Liver (tissue), 9 donors: ENCODE results near the gene XPNPEP1. TPM values are rescaled to one million over a fixed set of nuclear protein-coding genes. Genes with fewer than 3 reads are reported as not detected.

ENCODE experiments used
- DNase-seq: peaks from one replicate; pipeline ENCODE4 v3.0.0-alpha.2; 2017; ENCODE audit warnings: low spot score
- H3K27ac ChIP-seq, 2 donors: one replicate each; pipeline ENCODE4 v1.7.0; 2013; ENCODE audit warnings: inconsistent platforms in 2 of 2, low read length in 2 of 2, control low read depth in 1 of 2, low read depth in 1 of 2, mild to moderate bottlenecking in 1 of 2
- H3K27me3 ChIP-seq, 4 donors: one replicate each; pipeline versions ENCODE4 v1.6.1 to v1.7.0; 2013; ENCODE audit warnings: low read length in 3 of 4, inconsistent platforms in 1 of 4, mild to moderate bottlenecking in 1 of 4, moderate library complexity in 1 of 4; ENCODE audit not compliant: control insufficient read depth in 4 of 4, insufficient read depth in 4 of 4
- H3K36me3 ChIP-seq, 4 donors: one replicate each; pipeline versions ENCODE4 v1.6.1 to v1.7.0; 2013; ENCODE audit warnings: low read length in 3 of 4, mild to moderate bottlenecking in 3 of 4, low read depth in 1 of 4, moderate library complexity in 1 of 4; ENCODE audit not compliant: control insufficient read depth in 4 of 4, insufficient read depth in 3 of 4
- H3K4me1 ChIP-seq, 4 donors: one replicate each; pipeline versions ENCODE4 v1.6.1 to v1.7.0; 2013; ENCODE audit warnings: low read length in 3 of 4, mild to moderate bottlenecking in 3 of 4, moderate library complexity in 1 of 4; ENCODE audit not compliant: control insufficient read depth in 4 of 4, insufficient read depth in 4 of 4
- H3K4me3 ChIP-seq, 3 donors: one replicate each; pipeline versions ENCODE4 v1.6.1 to v1.7.0; 2013; ENCODE audit warnings: low read length in 3 of 3, control low read depth in 1 of 3, low read depth in 1 of 3, mild to moderate bottlenecking in 1 of 3
- H3K9ac ChIP-seq, 2 donors: one replicate each; pipeline ENCODE4 v1.7.0; 2013; ENCODE audit warnings: low read length in 2 of 2, mild to moderate bottlenecking in 2 of 2, moderate library complexity in 2 of 2, control low read depth in 1 of 2, low read depth in 1 of 2
- H3K9me3 ChIP-seq, 4 donors: one replicate each; pipeline versions ENCODE4 v1.6.1 to v1.7.0; 2013; ENCODE audit warnings: low read length in 3 of 4; ENCODE audit not compliant: control insufficient read depth in 4 of 4
- EGR1 ChIP-seq, 2 donors: IDR thresholded peaks; 2 replicates each; pipeline ENCODE4 v1.6.1; 2016 to 2018; ENCODE audit warnings: antibody characterized with exemption in 2 of 2, low read depth in 2 of 2
- FOXA1 ChIP-seq: IDR thresholded peaks from 2 replicates; pipeline ENCODE4 v1.6.1; 2016; ENCODE audit warnings: antibody characterized with exemption
- FOXA2 ChIP-seq: IDR thresholded peaks from 2 replicates; pipeline ENCODE4 v1.6.1; 2016; ENCODE audit warnings: antibody characterized with exemption
- GABPA ChIP-seq, 2 donors: IDR thresholded peaks in 1 of 2; conservative IDR thresholded peaks in 1 of 2; 2 replicates each; pipeline ENCODE4 v1.6.1; 2016; ENCODE audit warnings: antibody characterized with exemption in 2 of 2, mild to moderate bottlenecking in 1 of 2, moderate library complexity in 1 of 2
- HNF4A ChIP-seq, 2 donors: conservative IDR thresholded peaks; 2 replicates each; pipeline ENCODE4 v1.6.1; 2016; ENCODE audit warnings: antibody characterized with exemption in 2 of 2, mild to moderate bottlenecking in 2 of 2
- HNF4G ChIP-seq: IDR thresholded peaks from 2 replicates; pipeline ENCODE4 v1.6.1; 2016; ENCODE audit warnings: antibody characterized with exemption
- JUND ChIP-seq, 2 donors: IDR thresholded peaks; 2 replicates each; pipeline ENCODE4 v1.6.1; 2016; ENCODE audit warnings: antibody characterized with exemption in 2 of 2
- MAX ChIP-seq: IDR thresholded peaks from 2 replicates; pipeline ENCODE4 v1.6.1; 2016; ENCODE audit warnings: antibody characterized with exemption
- NR2F2 ChIP-seq: IDR thresholded peaks from 2 replicates; pipeline ENCODE4 v1.6.1; 2016; ENCODE audit warnings: antibody characterized with exemption
- RAD21 ChIP-seq, 2 donors: IDR thresholded peaks; 2 replicates each; pipeline ENCODE4 v1.6.1; 2016; ENCODE audit warnings: antibody characterized with exemption in 2 of 2, mild to moderate bottlenecking in 2 of 2
- REST ChIP-seq: IDR thresholded peaks from 2 replicates; pipeline ENCODE4 v1.6.1; 2016; ENCODE audit warnings: antibody characterized with exemption, mild to moderate bottlenecking
- RXRA ChIP-seq, 2 donors: IDR thresholded peaks; 2 replicates each; pipeline ENCODE4 v1.6.1; 2017 to 2018; ENCODE audit warnings: antibody characterized with exemption in 2 of 2, mild to moderate bottlenecking in 1 of 2
- SP1 ChIP-seq: IDR thresholded peaks from 2 replicates; pipeline ENCODE4 v1.6.1; 2018; ENCODE audit warnings: antibody characterized with exemption, mild to moderate bottlenecking
- TAF1 ChIP-seq: conservative IDR thresholded peaks from 2 replicates; pipeline ENCODE4 v1.6.1; 2016; ENCODE audit warnings: antibody characterized with exemption, mild to moderate bottlenecking
- YY1 ChIP-seq: IDR thresholded peaks from 2 replicates; pipeline ENCODE4 v1.6.1; 2016; ENCODE audit warnings: antibody characterized with exemption, mild to moderate bottlenecking
- WGBS: extraction: QIAGEN DNeasy Blood & Tissue Kit; methylation state at CpG from one replicate; pipeline ENCODE4 v1.1.7; 2013; 5-methylcytosine and 5-hydroxymethylcytosine counted together
- polyA plus RNA-seq, 2 donors: library from polyadenylated mRNA; stranded (reverse) in 1 of 2; unstranded in 1 of 2; fragments of 200-250 nt in 1 of 2; fragments of >200 nt in 1 of 2; fragmentation: Nextera tagmentation in 1 of 2; extraction: Ambion mirVana in 1 of 2; gene quantifications; one replicate each; pipeline versions ENCODE4 v1.2.1 to v1.2.3, GENCODE V29; 2013 to 2015
- total RNA-seq, 2 donors: library from RNA; depleted of rRNA; stranded (reverse); fragments of >200 nt; gene quantifications; one replicate each; pipeline ENCODE4 v1.2.3, GENCODE V29; 2014
- TF ChIP-seq, protein P1 (sequence below): fragments of 150-350 bp; IDR thresholded peaks from 2 replicates; pipeline ENCODE4 v1.5.1; 2017; ENCODE audit warnings: improper control_type of control experiment, low read depth, low read length; ENCODE audit not compliant: missing input control
- TF ChIP-seq, protein P2 (sequence below): IDR thresholded peaks from 2 replicates; pipeline ENCODE4 v1.6.1; 2016; ENCODE audit warnings: antibody characterized with exemption
- TF ChIP-seq, protein P3 (sequence below): IDR thresholded peaks from 2 replicates; pipeline ENCODE4 v1.6.1; 2016; ENCODE audit warnings: antibody characterized with exemption
- donor health status: healthy.
- donor health status: healthy.
- donor health status: healthy.
- donor health status: healthy.
- donor health status: healthy.

XPNPEP1 gene
- total and polyA plus RNA-seq, 4 donors, result 9.1 to 38.1 (median 27.3) TPM

GRCh38 chr10:109846832-109847231 lies 76.5 kb downstream of the XPNPEP1 start:
- no peaks in the 10 kb centered on the region for H3K36me3 ChIP-seq
- no peak overlapping the region for H3K4me3 ChIP-seq
- no peak overlapping the region for H3K27ac ChIP-seq
- WGBS, result 38% methylated on average over 3 of the region's 3 CpGs
- no peak for DNase-seq
- no peaks in the 10 kb centered on the region for H3K9me3 ChIP-seq
- no peak overlapping the region for H3K9ac ChIP-seq
- peaks cover 0 to 3% (median 0%) of the 10 kb centered on the region in 4 donors for H3K27me3 ChIP-seq
- TF ChIP-seq, protein P1, sequence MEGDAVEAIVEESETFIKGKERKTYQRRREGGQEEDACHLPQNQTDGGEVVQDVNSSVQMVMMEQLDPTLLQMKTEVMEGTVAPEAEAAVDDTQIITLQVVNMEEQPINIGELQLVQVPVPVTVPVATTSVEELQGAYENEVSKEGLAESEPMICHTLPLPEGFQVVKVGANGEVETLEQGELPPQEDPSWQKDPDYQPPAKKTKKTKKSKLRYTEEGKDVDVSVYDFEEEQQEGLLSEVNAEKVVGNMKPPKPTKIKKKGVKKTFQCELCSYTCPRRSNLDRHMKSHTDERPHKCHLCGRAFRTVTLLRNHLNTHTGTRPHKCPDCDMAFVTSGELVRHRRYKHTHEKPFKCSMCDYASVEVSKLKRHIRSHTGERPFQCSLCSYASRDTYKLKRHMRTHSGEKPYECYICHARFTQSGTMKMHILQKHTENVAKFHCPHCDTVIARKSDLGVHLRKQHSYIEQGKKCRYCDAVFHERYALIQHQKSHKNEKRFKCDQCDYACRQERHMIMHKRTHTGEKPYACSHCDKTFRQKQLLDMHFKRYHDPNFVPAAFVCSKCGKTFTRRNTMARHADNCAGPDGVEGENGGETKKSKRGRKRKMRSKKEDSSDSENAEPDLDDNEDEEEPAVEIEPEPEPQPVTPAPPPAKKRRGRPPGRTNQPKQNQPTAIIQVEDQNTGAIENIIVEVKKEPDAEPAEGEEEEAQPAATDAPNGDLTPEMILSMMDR, result no peak
- TF ChIP-seq, protein P2, sequence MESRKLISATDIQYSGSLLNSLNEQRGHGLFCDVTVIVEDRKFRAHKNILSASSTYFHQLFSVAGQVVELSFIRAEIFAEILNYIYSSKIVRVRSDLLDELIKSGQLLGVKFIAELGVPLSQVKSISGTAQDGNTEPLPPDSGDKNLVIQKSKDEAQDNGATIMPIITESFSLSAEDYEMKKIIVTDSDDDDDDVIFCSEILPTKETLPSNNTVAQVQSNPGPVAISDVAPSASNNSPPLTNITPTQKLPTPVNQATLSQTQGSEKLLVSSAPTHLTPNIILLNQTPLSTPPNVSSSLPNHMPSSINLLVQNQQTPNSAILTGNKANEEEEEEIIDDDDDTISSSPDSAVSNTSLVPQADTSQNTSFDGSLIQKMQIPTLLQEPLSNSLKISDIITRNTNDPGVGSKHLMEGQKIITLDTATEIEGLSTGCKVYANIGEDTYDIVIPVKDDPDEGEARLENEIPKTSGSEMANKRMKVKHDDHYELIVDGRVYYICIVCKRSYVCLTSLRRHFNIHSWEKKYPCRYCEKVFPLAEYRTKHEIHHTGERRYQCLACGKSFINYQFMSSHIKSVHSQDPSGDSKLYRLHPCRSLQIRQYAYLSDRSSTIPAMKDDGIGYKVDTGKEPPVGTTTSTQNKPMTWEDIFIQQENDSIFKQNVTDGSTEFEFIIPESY, result no peak
- TF ChIP-seq REST (no peak), GABPA (IDR thresholded peaks at IDR 0.05 in 1 of 2, conservative IDR thresholded peaks at IDR 0.05 in 1 of 2) (no peak), HNF4A (conservative IDR thresholded peaks at IDR 0.05) (no peak), HNF4G (no peak), RXRA (IDR thresholded peaks at IDR 0.05) (no peak), NR2F2 (no peak), RAD21 (IDR thresholded peaks at IDR 0.05) (no peak), FOXA2 (no peak), FOXA1 (no peak), TAF1 (no peak), MAX (no peak), YY1 (no peak), EGR1 (IDR thresholded peaks at IDR 0.05; ENCODE audit: low read depth in 2 of 2) (no peak), JUND (IDR thresholded peaks at IDR 0.05) (no peak), SP1 (no peak)
- TF ChIP-seq, protein P3, sequence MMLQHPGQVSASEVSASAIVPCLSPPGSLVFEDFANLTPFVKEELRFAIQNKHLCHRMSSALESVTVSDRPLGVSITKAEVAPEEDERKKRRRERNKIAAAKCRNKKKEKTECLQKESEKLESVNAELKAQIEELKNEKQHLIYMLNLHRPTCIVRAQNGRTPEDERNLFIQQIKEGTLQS, result no peak
- no peaks in the 10 kb centered on the region for H3K4me1 ChIP-seq
